HUES48 (cell line): Measurements from ENCODE around the gene COL6A3.

Source experiments
- H3K27ac ChIP-seq: one replicate; pipeline ENCODE4 v1.7.0; 2013; ENCODE audit warnings: low read depth, low read length, inconsistent platforms
- H3K27me3 ChIP-seq: 2 replicates; pipeline ENCODE4 v1.6.1; 2013; ENCODE audit warnings: mild to moderate bottlenecking, low read length; ENCODE audit not compliant: control insufficient read depth, insufficient read depth
- H3K36me3 ChIP-seq: 2 replicates; pipeline ENCODE4 v1.6.1; 2013; ENCODE audit warnings: low read length; ENCODE audit not compliant: control insufficient read depth, insufficient read depth
- H3K4me1 ChIP-seq: 2 replicates; pipeline ENCODE4 v1.6.1; 2013; ENCODE audit warnings: mild to moderate bottlenecking, low read length; ENCODE audit not compliant: control insufficient read depth, insufficient read depth
- H3K4me3 ChIP-seq: 2 replicates; pipeline ENCODE4 v1.5.1; 2013; ENCODE audit warnings: mild to moderate bottlenecking, low read depth, low read length
- H3K9ac ChIP-seq: 2 replicates; pipeline ENCODE4 v1.6.1; 2013; ENCODE audit warnings: mild to moderate bottlenecking, low read depth, low read length, moderate library complexity
- H3K9me3 ChIP-seq: 2 replicates; pipeline ENCODE4 v1.6.1; 2013; ENCODE audit warnings: low read length; ENCODE audit not compliant: control insufficient read depth, insufficient read depth

The COL6A3 gene

DNA sequence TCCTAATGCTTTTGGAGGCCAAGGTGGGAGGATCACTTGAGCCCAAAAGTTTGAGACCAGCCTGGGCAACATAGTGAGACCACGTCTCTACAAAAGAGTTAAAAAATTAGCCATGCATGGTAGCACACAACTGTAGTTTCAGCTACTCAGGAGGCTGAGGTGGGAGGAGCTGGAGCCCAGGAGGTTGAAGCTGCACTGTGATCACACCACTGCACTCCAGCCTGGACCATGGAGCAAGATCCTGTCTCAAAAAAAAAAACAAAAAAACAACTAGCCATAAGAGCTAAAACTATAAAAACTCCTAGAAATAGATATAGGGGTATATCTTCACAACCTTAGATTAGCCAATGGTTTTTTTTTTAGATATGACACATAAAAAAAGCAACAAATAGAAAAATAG is 16.9 kb upstream of the COL6A3 start:
- Histone ChIP-seq H3K27me3 (no peaks in the 10 kb centered on the region), H3K9me3 (no peaks in the 10 kb centered on the region), H3K9ac (no peak overlapping the region), H3K4me1 (no peaks in the 10 kb centered on the region), H3K4me3 (no peak overlapping the region), H3K36me3 (no peaks in the 10 kb centered on the region), H3K27ac (no peak overlapping the region)

DNA sequence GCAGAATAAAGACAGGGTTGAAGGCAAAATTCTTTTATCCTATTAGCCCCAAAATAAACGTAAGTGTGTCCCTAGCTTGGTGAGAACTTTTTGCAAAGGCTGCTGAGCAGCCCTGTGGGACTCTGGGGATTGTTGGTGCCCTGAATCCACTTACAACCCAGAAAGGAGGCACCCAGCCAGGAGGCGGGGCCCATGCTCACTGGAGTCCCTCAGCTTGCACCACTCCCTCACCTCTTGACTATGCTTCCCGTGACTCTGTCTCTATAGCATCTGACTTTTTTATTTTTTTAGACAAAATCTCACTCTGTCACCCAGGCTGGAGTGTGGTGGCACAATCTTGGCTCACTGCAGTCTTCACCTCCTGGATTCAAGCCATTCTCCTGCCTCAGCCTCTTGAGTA is 15.8 kb upstream of the COL6A3 start:
- Histone ChIP-seq H3K36me3 (no peaks in the 10 kb centered on the region), H3K9ac (no peak overlapping the region), H3K27ac (no peak overlapping the region)

DNA sequence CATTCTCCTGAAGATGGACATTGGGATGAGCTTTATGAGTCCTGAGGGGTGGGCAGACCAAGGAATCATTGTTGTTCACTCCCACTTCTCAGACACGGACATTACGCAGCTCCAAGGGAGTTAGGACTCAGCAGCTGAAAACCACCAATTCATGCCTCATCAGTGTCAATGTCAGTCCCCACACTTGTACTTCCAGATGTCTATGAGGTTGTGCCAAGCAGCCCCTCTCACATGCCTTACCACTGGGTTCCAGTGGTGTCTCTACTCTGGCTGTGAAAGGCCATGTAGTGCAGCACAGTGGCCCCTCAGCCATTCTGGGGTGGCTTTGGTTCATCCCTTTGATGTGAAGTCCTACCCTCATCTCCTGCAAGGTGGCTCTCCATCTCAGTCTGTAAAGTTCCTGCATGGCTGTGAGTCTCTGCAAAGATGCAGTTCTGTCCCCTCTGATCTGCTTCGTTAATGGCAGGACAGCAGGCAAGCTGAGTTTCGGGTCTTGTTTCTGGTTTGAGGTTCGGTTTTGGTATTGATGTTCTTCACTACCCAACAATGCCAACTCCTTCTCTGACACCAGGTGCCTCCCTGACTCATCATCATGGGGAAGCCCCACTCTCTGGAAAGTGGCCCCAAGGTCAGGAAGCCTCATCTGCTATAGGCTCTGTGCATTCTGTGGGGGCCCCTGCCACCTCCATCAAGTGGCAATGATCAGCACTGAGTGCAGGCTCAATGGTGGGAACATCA is 14.0 kb upstream of the COL6A3 start:
- Histone ChIP-seq H3K27ac (no peak overlapping the region), H3K27me3 (no peaks in the 10 kb centered on the region), H3K9ac (no peak overlapping the region), H3K4me3 (no peak overlapping the region), H3K4me1 (no peaks in the 10 kb centered on the region), H3K9me3 (no peaks in the 10 kb centered on the region), H3K36me3 (no peaks in the 10 kb centered on the region)

More for the DNA sequence above, 15.8 kb upstream of the COL6A3 start:
- H3K4me1 ChIP-seq, result no peaks in the 10 kb centered on the region
- H3K4me3 ChIP-seq, result no peak overlapping the region
- no peaks in the 10 kb centered on the region for H3K9me3 ChIP-seq
- H3K27me3 ChIP-seq, result no peaks in the 10 kb centered on the region

DNA sequence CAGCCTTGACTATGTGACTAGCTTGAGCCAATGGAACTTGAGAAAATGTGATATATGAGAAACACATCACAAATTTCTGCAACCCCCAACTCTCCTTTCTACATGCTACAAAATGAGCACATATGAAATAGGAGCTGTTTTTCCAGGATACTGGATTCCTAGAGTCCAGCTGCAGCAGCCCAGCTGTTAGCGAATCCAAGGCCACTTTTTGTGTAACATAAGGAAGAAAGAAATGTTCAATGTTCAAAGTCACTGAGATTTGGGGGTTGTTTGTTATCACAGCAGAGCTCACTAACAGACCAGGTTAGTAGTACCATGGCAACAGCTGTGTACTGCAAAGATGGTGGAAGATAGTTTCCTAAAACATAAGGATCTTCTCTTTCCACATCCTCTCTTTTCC is 12.6 kb upstream of the COL6A3 start:
- H3K9me3 ChIP-seq, result no peaks in the 10 kb centered on the region
- no peak overlapping the region for H3K27ac ChIP-seq
- H3K36me3 ChIP-seq, result no peaks in the 10 kb centered on the region
- H3K4me3 ChIP-seq, result no peak overlapping the region
- no peak overlapping the region for H3K9ac ChIP-seq
- H3K27me3 ChIP-seq, result 0 out of 2 replicates have a peak, but pooled peaks cover 2% of the 10 kb centered on the region
- H3K4me1 ChIP-seq, result no peaks in the 10 kb centered on the region

DNA sequence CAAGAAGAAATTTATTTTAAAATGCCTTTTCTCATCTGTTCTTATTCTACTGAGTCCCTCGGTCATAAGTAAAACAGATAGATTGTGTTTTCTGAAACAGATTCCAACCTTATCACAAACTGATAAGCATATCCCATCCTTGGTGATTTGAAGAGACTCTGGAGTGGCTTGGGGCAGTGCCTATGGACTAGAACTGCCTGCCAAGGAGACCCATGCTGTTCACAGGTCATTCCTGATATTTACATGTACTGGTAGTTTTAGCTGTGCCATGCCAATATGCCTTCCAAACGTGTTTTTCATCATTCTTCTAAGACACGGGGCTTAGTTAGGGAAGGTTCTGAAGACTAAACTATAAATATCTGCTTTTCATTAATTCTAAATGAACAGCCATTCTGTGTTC is 11.4 kb upstream of the COL6A3 start:
- Histone ChIP-seq H3K9me3 (no peaks in the 10 kb centered on the region), H3K27ac (no peak overlapping the region), H3K4me3 (no peak overlapping the region), H3K36me3 (no peaks in the 10 kb centered on the region), H3K4me1 (no peaks in the 10 kb centered on the region), H3K27me3 (peaks cover 6% of the 10 kb centered on the region; the same call in 1 of the 2 replicates), H3K9ac (no peak overlapping the region)

DNA sequence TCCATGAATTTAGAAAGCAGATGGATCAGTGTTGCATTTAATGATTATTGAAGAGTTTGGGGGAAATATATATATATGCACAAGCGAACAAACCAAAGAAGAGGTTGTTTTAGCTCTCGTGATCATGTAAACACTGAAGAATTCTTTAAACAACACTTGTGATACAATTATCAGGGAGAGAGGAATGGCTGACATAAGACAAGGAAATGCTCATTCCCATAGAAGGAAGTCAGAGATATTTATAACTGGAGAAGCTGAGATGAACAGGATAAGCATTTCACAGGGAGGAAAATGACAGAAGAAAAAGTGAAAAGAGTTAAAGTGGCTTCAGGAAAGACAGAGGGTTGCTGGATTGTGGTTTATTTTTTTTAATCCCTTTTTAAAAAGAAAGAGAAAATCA is 10.6 kb upstream of the COL6A3 start:
- no peak overlapping the region for H3K27ac ChIP-seq
- no peak overlapping the region for H3K4me3 ChIP-seq
- H3K36me3 ChIP-seq, result no peaks in the 10 kb centered on the region
- no peaks in the 10 kb centered on the region for H3K9me3 ChIP-seq
- H3K9ac ChIP-seq, result no peak overlapping the region
- H3K4me1 ChIP-seq, result no peaks in the 10 kb centered on the region
- peaks cover 6% of the 10 kb centered on the region; the same call in 1 of the 2 replicates for H3K27me3 ChIP-seq

DNA sequence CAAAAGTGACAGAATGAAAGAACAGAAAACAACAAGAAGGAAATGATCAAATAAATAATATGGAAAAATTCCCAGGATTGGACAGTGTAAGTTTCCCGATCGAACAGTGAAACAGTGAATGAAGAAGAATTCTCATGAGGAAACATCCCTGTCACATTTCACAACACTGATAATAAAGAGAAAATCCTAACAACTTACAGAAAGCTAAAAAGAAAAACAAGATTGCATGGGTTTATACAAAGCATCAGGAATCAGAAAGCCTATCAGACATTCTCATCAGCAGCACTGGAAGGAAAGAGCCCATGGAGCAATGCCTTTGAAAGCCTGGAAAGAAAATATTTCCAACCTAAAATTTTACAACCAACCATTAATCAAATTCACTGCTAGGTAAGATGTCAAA is 9.9 kb upstream of the COL6A3 start:
- no peak overlapping the region for H3K4me3 ChIP-seq
- no peaks in the 10 kb centered on the region for H3K9me3 ChIP-seq
- H3K4me1 ChIP-seq, result no peaks in the 10 kb centered on the region
- no peaks in the 10 kb centered on the region for H3K36me3 ChIP-seq
- no peak overlapping the region for H3K27ac ChIP-seq
- H3K9ac ChIP-seq, result no peak overlapping the region
- peaks cover 6% of the 10 kb centered on the region; the same call in 1 of the 2 replicates for H3K27me3 ChIP-seq

DNA sequence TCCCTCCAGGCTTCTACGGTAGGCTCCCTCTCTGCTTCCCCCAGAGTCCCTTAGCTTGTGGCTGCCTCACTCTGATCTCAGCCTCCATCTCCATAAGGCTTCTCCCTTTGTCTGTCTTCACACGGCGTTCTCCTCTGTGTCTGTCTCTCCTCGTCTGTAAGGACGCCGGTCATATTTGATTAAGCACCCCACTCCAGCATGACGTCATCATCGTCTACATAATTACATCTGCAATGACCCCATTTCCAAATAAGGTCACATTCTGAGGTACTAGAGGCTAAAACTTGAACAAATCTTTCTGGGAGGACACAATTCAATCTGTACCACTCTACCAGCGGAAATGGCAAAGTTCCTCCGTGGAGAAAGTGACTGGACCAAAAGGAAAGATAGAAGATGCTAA is 8.3 kb upstream of the COL6A3 start:
- H3K9me3 ChIP-seq, result no peaks in the 10 kb centered on the region
- no peaks in the 10 kb centered on the region for H3K4me1 ChIP-seq
- H3K27me3 ChIP-seq, result peaks cover 6% of the 10 kb centered on the region; the same call in 1 of the 2 replicates

DNA sequence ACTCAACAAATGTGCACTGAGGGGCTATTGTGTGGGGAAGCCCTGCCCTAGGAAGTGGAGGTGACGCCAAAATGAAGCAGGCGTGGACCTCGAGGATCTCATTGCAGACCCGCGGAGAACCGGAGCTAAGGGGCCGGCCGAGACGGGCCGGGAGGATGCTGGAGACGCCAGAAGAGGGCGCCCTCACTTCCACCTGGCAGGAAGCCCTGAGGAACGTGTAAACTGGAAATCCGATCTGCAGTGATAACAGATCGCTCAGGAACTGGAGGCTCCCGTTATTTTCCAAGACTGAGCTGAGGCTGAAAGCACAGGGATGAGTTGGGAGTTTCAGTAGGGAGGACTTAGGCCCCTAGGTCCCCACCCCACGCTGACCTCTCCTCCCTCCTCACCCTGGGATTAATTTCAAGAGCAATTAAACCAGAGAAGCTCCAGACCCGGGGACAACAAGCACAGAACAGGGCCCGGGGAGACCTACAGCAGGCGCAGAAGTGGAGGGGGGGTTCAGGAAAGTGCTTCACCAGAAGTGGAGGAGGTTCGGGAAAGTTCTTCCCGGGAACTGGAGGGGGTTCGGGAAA is 7.7 kb upstream of the COL6A3 start:
- Histone ChIP-seq H3K9me3 (no peaks in the 10 kb centered on the region), H3K36me3 (no peaks in the 10 kb centered on the region), H3K9ac (no peak overlapping the region), H3K4me3 (no peak overlapping the region), H3K27ac (no peak overlapping the region), H3K27me3 (peaks cover 6% of the 10 kb centered on the region; the same call in 1 of the 2 replicates), H3K4me1 (no peaks in the 10 kb centered on the region)

More for the DNA sequence above, 8.3 kb upstream of the COL6A3 start:
- no peaks in the 10 kb centered on the region for H3K36me3 ChIP-seq
- H3K9ac ChIP-seq, result no peak overlapping the region
- no peak overlapping the region for H3K4me3 ChIP-seq
- no peak overlapping the region for H3K27ac ChIP-seq

DNA sequence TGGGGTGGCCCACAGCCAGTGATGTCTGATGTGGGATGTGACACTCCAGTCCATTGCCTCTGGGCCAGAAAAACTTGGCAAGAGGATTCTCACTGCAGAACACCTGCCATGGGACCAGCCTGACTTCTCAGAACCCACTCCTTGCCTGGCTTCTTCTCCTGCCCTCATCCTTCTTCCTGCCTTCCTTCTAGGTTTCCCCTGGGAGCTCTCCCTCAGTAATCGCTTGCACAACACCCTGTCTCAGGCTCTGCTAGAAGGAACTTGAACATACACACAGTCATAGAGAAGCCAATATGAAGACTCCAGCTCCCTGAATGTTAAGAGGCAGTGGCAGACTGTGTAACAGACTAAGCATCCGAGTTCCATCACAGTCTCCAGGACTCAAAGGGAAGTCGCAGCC is 4.3 kb upstream of the COL6A3 start:
- no peak overlapping the region for H3K27ac ChIP-seq
- H3K4me3 ChIP-seq, result no peak overlapping the region
- H3K27me3 ChIP-seq, result peaks cover 6% of the 10 kb centered on the region; the same call in 1 of the 2 replicates

DNA sequence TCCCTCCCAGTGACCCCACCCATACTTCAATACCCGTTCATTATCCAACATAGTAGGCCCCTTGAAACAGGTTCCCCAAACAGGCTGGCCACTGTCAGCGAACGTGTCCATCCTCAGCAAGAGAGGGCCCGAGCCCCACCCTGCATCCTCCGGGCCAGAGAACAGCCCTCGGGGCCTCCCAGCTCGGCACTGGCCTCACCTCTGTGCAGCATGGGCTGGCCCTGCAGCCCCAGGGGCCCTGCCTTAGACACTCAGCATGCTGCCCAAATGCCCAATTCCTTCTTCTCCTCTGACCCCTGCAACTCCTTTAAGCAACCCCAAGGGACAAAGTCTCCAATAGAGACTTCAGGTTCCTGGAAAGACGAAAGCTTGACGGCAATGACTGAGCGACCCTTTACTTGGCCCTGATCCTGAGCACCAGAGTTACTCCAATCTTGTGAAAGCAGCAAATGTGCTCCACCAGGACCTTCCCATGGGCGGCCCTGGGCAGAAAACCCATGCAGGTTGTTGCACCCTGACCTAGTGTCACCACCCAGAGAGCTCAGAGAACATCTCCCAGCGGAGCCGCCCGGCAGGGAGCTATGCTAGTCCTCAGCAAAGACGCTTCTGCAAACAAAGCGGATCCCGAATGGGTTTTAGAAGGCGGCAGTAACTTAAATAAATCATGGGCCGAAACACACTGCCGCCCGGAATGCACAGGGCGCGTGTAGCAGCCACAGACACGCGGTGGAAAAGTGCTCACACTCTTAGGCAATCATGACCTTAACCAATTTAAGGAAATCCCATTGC is 782 bp downstream of the COL6A3 start:
- H3K9me3 ChIP-seq, result no peaks in the 10 kb centered on the region
- H3K36me3 ChIP-seq, result no peaks in the 10 kb centered on the region
- no peaks in the 10 kb centered on the region for H3K4me1 ChIP-seq
- no peak overlapping the region for H3K27ac ChIP-seq
- no peak overlapping the region for H3K9ac ChIP-seq
- no peaks in the 10 kb centered on the region for H3K27me3 ChIP-seq
- no peak overlapping the region; the same call in 1 of the 2 replicates for H3K4me3 ChIP-seq

More for the DNA sequence above, 4.3 kb upstream of the COL6A3 start:
- Histone ChIP-seq H3K36me3 (no peaks in the 10 kb centered on the region), H3K4me1 (no peaks in the 10 kb centered on the region), H3K9me3 (no peaks in the 10 kb centered on the region), H3K9ac (no peak overlapping the region)
